Measurements from ENCODE around the gene WWOX.

The WWOX gene

DNA sequence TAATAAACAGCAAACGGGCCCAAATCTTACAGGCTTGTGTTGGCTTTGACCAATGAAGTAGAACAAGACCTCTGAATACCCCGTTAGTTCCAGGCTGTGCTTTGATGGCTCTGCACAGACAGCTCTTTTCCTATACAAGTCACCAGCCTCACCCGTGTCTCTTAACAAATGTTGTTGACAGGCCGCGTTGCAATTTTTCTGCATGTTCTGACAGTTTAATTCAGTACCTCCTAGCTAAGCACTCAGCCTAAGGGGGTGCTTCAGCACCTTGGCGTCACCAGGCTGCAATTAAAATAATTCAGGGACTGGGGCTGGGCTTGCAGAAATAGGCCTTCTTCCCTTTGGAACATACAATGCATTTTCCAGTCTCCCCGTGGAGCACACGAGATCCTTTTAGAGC, 1001.0 kb downstream of the WWOX start:
- DNase-seq (ENCODE audit: low spot score): no peak

DNA sequence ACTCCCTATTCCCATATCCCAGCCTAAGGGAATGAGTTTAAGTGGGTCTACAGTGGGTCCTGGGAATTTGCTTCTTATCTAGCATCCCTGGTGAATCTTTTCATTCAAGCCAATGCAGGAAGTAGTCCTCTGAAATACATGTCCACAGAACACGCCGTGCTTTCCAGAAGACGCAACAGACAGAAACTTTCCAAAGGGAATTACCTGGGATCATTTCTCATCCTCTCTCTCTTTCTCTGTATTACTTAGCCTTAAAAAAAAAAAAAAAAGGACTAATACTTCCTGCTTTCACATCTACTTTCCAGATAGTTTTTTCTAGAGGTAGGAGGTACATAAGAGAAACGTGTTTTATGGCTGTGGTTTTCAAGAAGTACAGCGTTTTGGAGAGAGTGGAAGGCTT, 1002.0 kb downstream of the WWOX start:
- no peak for DNase-seq (ENCODE audit: low spot score)

DNA sequence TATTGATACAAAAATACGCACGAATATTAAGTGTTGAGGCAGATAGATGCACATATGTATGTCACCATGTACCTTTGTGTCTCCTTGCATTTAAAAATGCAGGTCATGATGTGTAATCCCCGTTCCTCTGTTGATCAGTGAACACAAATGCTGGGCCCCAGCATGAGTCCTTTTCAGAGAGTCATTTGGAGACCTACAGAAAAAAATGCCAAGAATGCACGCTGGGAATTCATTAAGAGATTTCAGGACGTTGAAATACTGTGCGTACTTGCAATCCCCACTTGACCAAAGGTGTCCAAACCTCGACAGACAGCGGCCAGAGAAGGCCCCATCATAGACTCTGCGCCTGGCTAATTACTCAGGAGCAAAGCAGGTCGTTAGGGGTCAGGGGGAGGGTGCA, 1005.1 kb downstream of the WWOX start:
- no peak for DNase-seq (ENCODE audit: low spot score)

DNA sequence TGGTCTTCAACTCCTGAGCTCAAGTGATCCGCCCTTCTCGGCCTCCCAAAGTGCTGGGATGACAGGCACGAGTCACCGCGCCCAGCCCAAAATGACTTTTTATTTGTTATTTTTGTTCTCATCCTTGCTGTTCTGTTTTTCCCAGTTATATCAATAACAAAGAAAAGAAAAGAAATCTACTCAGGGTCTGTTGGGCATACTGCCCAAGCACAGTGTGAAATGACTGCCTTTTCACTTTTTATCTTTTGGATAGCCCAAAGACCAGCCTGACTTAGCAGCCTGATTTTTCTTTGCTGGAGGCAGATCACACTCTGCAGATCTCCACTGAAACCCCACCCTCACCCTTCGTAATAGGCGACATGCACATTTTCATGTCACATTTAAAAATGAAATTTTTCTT, 1007.8 kb downstream of the WWOX start:
- DNase-seq (ENCODE audit: low spot score): no peak

DNA sequence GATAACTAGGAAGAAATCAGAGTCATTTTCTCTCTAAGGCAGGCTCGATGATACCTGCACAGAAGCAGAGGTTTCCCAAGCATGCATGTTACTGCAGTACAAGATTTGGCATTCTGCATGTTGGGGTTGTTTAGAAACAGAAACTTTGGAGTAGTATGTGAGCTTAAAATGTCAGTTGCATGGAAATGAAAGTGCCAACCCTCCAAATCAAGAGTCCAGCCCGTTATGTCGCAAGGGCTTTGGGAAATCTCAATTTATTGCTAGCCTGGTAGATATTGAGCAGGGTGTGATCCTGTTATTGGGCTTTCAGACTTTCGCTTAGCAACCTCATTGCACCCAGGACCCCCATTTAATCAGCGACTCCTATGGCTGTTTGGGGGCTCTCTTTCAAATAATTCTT, 1010.3 kb downstream of the WWOX start:
- no peak for DNase-seq (ENCODE audit: low spot score)

DNA sequence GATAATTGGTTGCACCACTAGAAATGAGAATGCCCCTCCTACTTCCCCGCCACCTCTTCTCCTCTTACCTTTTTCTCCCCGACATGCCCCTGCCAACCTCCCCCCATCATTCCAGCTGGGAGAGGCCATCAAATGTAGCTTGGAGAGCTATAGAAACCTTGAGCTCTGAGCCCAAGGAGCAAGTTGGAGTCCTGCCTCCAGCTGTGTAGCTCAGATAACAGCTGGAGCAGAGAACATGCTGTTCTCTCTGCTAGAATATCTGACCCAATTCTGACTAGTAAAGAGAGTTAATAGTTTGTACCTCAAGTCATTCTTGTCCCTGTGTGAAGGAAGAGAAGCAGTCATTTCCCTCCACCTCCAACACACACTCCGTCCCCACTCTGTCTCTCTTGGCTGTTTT, 1010.8 kb downstream of the WWOX start:
- DNase-seq (ENCODE audit: low spot score): no peak

DNA sequence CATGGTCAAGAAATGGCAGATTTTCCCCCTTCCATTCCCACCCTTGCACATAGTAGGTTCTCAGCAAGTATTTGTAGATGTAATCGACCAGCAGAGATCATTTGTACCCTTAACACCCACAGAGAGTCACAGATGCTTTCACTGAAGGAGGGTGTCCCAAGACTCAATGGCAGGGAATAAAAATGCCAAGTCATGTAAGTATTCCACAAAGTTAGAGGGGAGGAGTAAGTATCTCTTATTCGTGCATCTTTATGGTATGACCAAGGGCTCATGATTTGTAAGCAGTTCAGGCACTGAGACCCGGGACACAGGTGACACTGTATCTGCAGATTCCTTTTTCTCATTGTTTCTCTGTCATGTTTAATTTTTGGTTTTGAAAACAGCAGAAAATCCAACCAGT, 1011.5 kb downstream of the WWOX start:
- DNase-seq (ENCODE audit: low spot score): no peak

DNA sequence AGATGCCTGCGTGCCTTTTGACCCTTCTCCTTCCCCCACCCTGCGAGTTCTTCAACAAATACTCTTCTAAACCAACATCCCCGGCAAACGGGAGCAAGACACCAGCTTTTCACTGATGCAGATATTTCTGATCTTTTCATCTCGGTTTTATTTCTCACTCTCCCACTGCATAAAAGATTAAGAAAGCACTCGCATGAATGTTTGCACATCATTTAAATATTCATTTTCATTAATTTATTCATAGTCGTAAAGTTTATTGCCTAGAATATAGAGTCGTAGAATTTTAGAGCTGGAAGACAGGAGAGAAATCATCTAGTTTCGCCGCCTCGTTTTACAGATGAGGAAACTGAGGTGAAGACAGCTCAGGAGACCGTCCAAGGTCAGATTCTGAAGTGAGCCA, 1013.0 kb downstream of the WWOX start:
- DNase-seq (ENCODE audit: low spot score): no peak

DNA sequence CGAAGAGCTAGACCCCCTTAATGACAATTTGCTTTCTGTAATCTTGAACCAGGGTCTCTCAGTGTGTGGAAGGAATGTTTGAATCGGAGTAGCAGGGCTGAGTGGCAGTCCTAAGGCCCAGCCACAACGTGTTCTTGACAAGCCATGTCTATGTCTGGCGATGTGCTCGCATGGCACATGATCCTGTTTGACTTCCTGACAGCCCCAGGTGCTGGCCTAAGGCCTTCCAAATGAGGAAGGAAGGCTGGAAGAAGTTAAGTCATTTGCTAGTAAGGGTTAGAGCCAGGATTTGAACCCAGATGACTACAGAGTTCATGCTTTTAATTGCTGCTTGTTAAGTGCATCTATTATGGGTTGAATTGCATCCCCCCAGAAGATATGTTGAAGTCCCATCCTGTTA, 1014.4 kb downstream of the WWOX start:
- no peak for DNase-seq (ENCODE audit: low spot score)

DNA sequence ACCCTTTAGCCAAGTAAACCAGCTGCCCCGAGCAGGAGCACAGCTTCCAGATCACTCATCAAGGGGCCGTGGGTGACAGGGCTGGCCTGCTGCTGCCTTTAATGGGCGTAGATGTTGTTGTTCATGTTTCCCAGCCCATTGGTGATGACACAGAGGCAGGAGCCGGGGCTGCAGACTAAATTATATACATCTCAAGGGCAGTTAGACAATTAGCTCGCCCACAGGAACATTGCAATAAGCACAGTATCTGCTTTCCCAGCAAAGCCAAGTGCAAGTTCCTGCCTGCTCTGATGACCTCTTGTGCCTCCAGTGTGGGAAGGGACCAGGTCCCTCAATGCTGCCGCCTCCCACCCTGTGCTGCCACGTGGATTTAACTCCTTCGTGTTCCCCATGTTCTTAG, 1015.3 kb downstream of the WWOX start:
- no peak for DNase-seq (ENCODE audit: low spot score)

DNA sequence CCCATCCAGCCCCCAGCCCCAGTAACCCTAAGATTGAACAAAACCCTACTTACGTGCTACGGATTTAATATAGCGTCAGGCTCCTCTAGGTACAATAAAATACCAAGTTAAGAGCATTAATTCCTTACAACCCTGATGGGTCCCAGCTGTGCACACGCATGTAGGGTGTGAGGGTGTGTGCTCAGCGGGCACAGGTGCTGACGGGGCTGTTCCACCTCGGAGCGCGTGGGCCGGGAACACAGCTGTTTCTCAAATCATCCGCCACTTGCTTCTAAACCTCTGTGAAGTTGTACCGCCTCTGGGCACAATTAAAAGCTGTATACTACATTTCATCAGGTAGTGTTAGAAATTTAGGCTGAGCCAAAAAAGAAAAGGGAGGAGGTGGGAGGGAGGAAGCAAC, 1022.5 kb downstream of the WWOX start:
- no peak for DNase-seq (ENCODE audit: low spot score)

DNA sequence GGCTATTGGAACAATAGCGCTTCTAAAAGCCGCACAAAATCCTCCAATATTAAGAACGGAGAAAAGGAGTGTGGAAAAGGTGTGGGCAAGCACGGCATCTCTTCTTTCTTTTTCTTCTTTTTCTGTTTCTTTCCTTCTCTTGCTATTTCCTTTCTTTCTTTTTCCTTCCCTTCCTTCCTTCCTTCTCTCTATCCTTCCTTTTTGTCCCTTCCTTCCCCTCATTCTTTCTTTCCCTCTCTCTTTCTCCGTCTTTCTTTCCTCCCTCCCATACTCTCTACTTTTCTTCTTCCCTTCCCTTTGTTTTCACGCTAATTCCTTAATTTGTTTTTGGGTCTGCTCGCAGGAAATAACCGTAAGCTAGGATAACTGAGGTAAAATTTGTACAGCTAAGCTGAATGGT, 1022.9 kb downstream of the WWOX start:
- no peak for DNase-seq (ENCODE audit: low spot score)

DNA sequence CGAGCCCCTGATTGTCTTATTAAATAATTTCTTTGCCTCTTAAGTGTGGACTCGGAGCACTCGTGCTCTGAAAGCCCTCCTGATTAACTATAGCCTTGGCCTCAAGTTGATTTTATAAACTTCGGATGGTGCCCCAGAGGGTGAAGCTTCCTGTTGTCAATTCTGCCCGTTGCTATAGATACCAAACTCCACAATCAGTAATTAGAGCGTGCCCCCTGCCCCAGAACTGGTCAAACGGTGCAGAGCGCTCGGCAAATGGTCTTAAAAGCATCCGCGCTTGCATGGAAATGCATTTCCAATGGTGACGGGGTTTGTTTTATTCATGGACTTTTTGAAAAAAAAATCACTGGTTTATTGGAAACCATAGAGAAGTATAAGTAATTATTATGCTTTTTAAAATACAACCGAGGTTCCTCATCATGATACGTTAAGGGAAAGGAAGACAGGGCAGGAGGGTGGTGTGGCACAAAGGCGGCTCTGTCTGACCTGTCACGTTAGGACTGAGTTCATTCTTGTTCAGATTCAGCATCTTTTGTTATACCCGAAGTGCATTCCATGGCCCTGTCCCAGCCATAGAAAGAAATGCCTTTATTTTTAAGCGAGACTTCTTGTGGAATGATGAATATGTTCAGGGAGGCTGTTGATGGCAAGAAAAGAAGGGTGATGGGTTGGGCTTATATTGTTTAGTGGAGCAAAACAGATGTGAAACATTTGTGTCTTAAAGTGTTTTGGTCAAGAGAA, 1024.7 kb downstream of the WWOX start:
- DNase-seq (ENCODE audit: low spot score): no peak

DNA sequence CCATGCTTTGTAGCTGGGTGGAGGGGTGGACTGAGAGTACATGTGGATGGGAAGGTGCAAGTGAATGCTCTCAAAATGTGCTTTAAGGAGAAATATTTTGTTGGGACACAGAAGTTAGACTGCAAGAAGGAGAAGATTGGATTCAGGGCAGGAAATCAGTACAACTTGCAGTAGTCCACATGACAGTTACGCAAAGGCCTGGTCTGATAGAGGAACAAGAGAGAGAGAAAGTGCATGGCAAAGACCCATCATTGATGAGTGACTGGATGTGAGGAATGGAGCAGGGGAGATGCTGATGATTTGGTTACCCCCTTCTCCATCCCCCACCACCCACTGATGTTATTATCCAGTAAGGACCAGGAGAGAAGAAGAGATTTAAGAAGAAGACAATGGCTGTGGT, 1028.3 kb downstream of the WWOX start:
- no peak for DNase-seq (ENCODE audit: low spot score)

DNA sequence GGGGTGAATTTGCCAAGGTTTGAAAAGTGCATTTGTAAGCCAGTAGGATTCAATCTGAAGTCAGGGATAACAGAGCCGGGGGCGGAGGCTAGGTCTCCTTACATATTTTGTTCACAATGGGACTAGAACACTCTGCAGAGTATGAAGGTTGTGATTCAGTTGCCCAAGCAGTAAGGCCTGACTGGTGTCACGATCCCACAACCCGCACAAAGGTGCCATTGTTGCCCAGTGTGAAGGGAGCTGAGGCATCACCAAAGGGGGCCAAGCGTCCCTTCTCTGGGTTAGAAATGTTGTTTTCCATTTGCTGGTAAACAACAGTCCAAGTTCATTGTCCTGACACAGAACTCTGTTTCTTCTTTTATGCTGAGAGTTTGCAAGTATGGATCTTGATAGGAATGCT, 1029.3 kb downstream of the WWOX start:
- no peak for DNase-seq (ENCODE audit: low spot score)

DNA sequence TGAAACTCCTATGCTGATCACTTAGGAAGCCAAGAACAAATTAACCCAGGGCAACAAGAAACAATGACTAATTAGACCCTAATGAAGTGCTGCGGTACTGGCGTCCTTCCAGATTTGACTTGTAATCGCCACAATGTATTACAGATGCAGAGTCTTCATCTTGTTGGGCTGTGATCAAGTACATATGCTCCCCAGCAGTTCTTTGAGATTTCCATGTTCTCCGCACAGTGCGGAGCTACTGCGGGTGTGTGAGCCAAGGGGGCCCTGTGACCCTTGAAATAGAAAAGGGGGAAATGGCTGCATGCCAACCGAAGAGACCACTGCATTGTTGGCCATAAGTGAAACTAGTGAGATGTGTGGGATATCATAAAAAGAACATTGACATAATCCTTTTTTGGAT, 1031.2 kb downstream of the WWOX start:
- DNase-seq (ENCODE audit: low spot score): no peak

DNA sequence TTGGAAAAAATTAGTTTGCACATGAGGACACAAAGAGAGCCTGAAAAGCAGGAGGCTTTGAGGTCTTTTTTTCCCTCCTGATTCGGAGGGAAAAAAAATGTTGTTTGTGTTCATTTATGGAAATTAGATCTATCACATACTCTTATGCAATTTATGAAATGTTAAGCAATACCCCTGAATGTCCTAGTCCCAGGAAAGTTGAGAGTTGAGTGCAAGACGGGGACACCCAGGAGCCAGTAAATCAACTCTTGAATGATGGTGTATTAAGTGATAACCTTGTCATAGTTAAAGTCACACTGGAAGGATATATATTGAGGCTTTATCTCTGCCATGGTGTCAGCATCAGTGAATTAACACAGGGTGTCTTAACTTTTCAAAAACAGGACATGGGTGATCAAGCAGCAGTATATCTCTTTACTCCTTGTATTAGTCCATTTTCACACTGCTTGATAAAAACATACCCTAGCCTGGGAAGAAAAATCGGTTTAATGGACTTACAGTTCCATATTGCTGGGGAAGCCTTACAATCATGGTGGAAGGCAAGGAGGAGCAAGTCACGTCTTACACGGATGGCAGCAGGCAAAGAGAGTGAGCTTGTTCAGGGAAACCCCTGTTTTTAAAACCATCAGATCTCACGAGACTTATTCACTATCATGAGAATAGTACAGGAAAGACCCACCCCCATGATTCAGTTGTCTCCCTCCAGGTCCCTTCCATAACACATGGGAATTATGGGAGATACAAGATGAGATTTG, 1032.0 kb downstream of the WWOX start:
- no peak for DNase-seq (ENCODE audit: low spot score)

DNA sequence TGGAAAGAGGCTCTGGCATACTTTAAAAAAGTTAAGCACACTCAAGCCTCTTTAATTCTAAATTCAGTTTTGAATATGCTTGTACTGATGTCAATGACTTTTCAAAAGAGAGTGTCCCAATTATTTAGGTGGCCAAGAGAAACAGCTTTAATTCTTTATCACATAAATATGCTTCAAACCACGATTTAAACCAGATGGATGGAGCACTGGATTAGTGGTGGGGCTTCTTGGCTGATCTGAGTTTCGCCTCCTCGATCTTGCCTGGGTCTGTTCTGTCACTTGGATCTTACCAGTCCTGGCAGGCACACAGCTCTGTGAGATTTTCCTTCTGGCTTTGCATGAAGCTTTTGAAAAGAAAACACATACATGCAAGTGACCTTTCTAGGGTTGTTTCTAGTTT, 1033.2 kb downstream of the WWOX start:
- no peak for DNase-seq (ENCODE audit: low spot score)

DNA sequence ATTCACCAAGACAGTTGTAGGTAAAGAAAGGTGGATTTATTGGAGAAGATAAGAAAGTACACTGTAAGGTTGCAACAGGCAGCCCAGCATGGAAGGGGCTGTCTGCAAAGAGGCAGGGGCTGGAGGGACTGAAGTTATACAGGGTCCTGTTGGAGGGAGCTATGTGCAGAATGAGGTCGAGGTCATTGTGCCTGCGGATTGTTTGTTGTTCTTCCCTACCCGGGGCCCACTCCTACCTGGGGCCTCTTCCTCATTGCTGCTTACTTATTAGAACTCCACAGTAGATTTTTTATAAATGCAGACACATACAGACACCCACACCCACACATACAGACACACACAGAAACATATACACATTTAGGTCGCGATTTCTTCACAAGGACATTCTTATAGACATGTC, 1034.8 kb downstream of the WWOX start:
- DNase-seq (ENCODE audit: low spot score): no peak

DNA sequence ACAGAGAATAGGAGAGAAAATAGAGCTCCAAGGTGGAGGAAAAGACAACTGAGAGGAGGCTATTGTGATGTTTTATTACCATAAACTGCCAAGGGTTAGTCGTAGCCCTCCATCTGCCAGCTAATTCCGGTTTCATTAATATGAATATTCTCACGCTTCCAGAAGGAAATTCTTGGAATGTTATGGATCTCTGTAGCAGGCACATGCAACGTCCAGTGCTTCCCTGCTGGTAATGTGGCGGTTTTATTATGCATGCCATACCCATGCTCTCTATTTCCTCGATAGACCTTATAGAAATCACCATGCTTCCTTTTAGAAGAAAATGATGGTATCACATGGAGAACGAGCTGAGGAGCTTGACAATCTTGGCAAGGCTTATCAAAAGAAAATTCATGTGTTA, 1037.5 kb downstream of the WWOX start:
- no peak for DNase-seq (ENCODE audit: low spot score)

DNA sequence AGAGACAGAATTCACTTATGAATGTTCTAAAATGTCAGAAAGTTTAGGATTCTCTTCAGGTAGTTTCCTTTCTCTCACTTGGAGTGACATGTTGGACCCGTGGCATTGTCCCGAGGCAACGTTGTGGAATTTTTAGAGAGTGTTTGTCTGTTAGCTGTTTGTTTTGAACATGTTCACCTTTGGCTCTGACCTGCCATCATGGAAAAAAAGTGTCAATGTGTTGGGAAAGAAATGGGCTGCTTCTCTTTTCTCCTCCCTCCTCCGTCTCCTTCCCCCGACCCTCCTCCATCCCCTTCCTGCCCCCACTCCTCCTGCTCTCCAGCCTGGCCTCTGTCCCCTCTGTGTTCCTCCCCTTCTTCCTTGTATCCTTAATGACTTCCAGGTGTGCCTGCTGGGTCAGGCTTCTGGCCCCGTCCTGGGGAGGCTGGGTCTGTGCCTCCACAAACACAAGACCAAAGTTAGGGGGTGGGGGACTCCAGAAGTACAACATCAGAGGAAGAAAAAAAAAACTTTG, 1038.0 kb downstream of the WWOX start:
- no peak for DNase-seq (ENCODE audit: low spot score)

DNA sequence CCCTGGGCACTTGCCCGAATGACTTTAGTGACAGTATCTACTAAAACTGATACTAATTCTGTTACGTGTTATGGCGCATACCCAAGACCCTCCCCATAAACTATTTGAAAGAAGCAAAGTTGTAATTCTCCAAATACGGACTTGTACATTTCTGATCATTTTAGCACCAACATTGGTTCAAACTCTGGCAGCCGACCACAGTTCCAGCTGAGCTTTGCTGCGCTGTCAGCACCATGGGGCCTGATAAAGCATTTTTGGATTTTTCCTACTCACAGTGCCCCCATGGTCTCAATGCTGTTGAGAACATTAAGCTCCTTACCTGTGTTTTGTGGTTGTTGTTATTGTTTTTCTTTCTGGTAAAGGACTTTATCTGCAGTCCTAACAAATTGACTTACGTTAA, 1040.3 kb downstream of the WWOX start:
- no peak for DNase-seq (ENCODE audit: low spot score)

DNA sequence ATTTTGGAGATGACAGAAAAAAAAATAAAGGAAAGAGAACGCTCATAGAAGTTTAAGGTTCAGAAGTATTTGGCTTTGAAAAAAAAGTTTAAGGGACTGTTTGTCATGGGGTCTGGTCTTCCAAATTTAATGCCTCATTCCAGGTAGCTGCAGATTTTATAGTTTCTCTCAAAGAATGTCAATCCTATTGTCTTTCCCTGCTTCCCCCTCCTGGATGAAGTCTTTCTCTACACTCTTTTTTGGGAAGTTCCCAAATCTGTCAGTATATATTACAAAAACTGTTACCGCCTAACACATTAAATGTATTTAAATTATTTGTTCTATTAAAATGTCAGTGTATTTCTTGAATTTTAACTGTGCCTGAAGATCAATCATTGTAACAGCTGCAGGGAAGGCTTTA, 1043.6 kb downstream of the WWOX start:
- no peak for DNase-seq (ENCODE audit: low spot score)

DNA sequence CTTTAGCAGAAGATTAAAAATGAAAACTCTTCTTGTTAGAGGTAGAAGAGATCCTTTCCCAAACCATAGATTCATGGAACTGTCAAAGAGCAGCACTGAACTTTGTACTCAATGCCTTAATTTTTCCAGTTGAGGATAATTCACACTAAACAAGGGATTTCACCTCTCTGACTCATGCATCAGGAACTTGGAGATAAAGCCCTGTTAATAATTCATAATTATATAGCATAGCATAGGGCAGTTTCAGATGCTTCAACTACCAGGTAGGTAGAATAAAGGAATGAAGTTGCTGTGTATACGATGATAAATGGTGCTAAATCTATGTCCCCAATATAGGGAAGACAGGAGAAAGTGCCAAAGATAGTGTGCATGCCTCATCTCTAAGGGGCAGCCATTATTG, 1050.7 kb downstream of the WWOX start:
- no peak for DNase-seq (ENCODE audit: low spot score)

Data from kidney capillary endothelial cell (primary cell).